ENCODE measurements around the gene ZBTB38.

Gene ZBTB38

DNA sequence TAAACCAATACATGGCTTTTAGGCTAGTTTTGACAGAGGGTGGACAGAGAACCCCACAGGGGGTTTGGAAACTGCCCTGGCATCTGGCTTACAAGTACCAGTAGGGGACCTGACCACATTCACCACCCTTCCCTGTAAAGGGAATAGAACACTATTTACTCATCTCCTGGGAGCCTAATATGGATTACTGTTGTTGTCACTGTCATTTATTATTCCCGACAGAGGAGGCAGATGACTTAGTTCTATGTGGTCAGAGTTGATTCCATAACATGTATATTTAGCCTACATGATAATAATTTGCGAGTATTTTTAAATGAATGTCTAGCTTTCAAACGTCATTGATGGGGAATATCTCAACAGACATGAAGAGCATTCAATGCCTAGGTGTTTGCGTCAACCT, 15.9 kb downstream of the ZBTB38 start:
- H3K9ac ChIP-seq (ENCODE audit: low read length), result peak overlapping the region; percentile 15
- no peaks in the 10 kb centered on the region for H3K27me3 ChIP-seq (ENCODE audit: control insufficient read depth in 1 of 2, insufficient read depth in 2 of 2, low read length in 2 of 2)
- no peaks in the 10 kb centered on the region for H3K9me3 ChIP-seq (ENCODE audit: low read length)
- H3K4me1 ChIP-seq (ENCODE audit: insufficient read depth, low read length), result peaks cover 15% of the 10 kb centered on the region
- no peaks in the 10 kb centered on the region for H3K36me3 ChIP-seq (ENCODE audit: insufficient read depth, low read length)
- H3K4me3 ChIP-seq (ENCODE audit: low read depth in 1 of 2, low read length in 2 of 2), result peak overlapping the region; percentile 8 to 53
- no peak overlapping the region for H3K27ac ChIP-seq (ENCODE audit: low read depth, low read length)

DNA sequence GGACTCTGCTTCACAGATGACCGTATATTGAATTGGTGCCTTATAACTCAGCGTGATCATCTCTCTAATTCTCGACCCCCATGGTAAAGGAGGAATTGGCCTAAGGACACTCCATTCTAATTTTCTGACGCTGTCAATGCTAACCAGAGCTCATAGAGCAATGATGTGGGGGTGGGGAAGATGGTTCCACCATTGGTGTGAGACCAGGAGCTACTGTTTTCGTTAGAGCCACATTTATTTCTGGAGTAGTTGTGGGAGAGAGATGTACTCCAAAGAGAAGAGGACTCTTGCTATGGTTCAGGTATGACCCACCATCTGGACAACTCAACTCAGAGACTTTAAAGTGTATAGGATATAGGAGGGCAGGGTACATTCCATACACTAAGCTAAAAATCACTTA, 16.3 kb downstream of the ZBTB38 start:
- H3K9ac ChIP-seq (ENCODE audit: low read length), result no peak overlapping the region
- no peaks in the 10 kb centered on the region for H3K27me3 ChIP-seq (ENCODE audit: control insufficient read depth in 1 of 2, insufficient read depth in 2 of 2, low read length in 2 of 2)
- peaks cover 15% of the 10 kb centered on the region for H3K4me1 ChIP-seq (ENCODE audit: insufficient read depth, low read length)
- H3K27ac ChIP-seq (ENCODE audit: low read depth, low read length), result no peak overlapping the region
- H3K36me3 ChIP-seq (ENCODE audit: insufficient read depth, low read length), result no peaks in the 10 kb centered on the region
- H3K9me3 ChIP-seq (ENCODE audit: low read length), result no peaks in the 10 kb centered on the region
- no peak overlapping the region for H3K4me3 ChIP-seq (ENCODE audit: low read depth in 1 of 2, low read length in 2 of 2)

DNA sequence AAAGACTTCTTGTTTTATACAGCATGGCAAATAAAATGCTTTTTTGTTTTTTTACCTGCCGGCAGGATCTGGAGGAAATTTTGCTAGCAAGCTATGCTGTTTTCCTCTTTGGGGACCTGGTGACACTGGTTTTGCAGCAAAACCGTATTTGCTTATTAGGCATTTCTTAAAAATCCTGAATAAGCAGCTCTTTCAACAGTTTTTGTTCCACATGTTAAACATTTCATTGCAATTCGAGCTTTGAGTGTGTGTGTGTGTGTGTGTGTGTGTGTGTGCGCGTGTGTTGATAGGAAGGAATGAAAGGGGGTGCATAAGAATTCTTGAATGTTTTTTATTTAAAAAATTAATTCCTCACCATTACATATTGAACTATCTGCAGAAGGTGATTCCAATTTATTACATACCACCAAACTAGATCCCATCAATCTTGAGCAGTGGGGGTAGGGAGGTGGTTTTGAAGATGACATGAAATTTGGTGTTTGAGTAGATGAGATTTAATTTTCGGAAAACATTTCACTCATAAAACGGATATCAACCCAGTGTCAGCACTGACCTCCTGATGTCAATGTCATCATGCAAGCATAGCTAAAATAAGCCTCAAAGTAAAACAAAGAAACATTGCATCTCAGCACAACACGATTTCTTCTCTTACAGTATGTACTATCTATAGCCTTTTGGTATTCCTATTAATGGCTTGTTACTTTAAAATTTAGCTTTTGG, 17.3 kb downstream of the ZBTB38 start:
- Histone ChIP-seq H3K27ac (ENCODE audit: low read depth, low read length) (no peak overlapping the region), H3K9me3 (ENCODE audit: low read length) (no peaks in the 10 kb centered on the region), H3K36me3 (ENCODE audit: insufficient read depth, low read length) (no peaks in the 10 kb centered on the region), H3K9ac (ENCODE audit: low read length) (no peak overlapping the region), H3K27me3 (ENCODE audit: control insufficient read depth in 1 of 2, insufficient read depth in 2 of 2, low read length in 2 of 2) (no peaks in the 10 kb centered on the region), H3K4me3 (ENCODE audit: low read depth in 1 of 2, low read length in 2 of 2) (no peak overlapping the region), H3K4me1 (ENCODE audit: insufficient read depth, low read length) (peaks cover 15% of the 10 kb centered on the region)

DNA sequence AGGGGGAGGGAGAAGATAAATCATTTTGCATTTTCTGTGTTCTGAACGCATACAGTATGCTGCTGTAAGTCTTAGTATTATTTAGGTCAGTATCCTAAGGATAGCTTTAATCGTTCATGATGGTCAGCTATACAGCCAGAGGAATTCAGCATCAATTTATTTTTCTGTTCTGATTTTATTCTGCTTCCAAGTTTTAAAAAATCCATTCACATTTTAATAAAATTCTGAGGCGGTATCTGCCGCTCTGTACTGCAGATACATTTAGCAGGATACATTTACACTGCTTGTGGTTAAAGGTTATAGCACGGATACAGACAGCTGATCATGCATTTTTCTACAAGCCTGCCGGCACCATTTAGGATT, 17.8 kb downstream of the ZBTB38 start:
- no peak overlapping the region for H3K9ac ChIP-seq (ENCODE audit: low read length)
- no peaks in the 10 kb centered on the region for H3K9me3 ChIP-seq (ENCODE audit: low read length)
- H3K27ac ChIP-seq (ENCODE audit: low read depth, low read length), result no peak overlapping the region
- peak overlapping the region in 1 of 2 donors; percentile 5 for H3K4me3 ChIP-seq (ENCODE audit: low read depth in 1 of 2, low read length in 2 of 2)
- no peaks in the 10 kb centered on the region for H3K36me3 ChIP-seq (ENCODE audit: insufficient read depth, low read length)
- H3K4me1 ChIP-seq (ENCODE audit: insufficient read depth, low read length), result peaks cover 15% of the 10 kb centered on the region
- no peaks in the 10 kb centered on the region for H3K27me3 ChIP-seq (ENCODE audit: control insufficient read depth in 1 of 2, insufficient read depth in 2 of 2, low read length in 2 of 2)

DNA sequence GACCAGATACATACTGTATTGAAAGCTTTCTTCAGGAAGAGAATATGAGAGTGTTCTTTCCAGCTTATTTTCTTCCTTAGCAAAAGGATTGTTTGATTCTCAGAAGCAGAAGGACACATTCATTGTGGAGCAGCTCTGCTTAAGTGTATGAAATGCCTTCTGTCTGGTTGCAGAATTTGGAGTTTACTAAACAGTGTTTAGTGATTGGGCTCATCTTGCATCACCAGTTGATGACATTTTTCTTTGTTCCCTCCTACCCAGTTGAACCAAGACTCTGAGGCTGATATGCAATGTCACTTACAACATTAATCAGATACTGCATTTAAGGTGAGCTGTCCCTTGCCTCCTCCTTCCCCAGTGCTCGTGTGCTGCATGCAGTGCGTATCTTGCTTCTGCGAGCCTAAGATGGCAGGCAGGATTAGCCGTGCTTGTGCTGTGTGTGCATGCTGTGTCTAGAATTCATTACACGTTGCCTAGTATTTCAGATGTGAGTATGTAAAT, 18.4 kb downstream of the ZBTB38 start:
- no peak overlapping the region for H3K9ac ChIP-seq (ENCODE audit: low read length)
- peak overlapping the region in 1 of 2 donors; percentile 5 for H3K4me3 ChIP-seq (ENCODE audit: low read depth in 1 of 2, low read length in 2 of 2)
- no peaks in the 10 kb centered on the region for H3K9me3 ChIP-seq (ENCODE audit: low read length)
- peak overlapping the region; percentile 56 for H3K27ac ChIP-seq (ENCODE audit: low read depth, low read length)
- no peaks in the 10 kb centered on the region for H3K36me3 ChIP-seq (ENCODE audit: insufficient read depth, low read length)
- H3K4me1 ChIP-seq (ENCODE audit: insufficient read depth, low read length), result peaks cover 15% of the 10 kb centered on the region
- H3K27me3 ChIP-seq (ENCODE audit: control insufficient read depth in 1 of 2, insufficient read depth in 2 of 2, low read length in 2 of 2), result no peaks in the 10 kb centered on the region

DNA sequence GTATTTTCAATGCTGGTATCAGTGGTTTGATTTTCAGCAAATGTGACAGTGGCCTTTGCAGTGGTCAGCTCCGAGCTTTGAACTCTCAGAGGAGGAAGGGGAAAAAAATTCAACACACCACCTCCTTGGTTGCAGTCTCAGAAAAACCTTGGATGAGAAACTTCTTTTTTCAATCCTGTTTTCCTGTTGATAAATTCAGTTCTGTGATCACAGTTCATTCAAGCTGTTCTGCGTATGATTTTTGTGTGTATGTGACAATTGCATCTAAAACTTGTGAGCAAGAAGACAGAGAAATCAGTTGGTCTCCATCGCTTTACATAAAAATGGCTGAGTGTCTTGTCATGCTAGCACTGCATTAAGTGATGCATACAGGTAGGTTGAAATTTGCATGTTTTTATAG, 19.2 kb downstream of the ZBTB38 start:
- H3K4me3 ChIP-seq (ENCODE audit: low read depth in 1 of 2, low read length in 2 of 2), result no peak overlapping the region
- H3K36me3 ChIP-seq (ENCODE audit: insufficient read depth, low read length), result no peaks in the 10 kb centered on the region
- peaks cover 15% of the 10 kb centered on the region for H3K4me1 ChIP-seq (ENCODE audit: insufficient read depth, low read length)
- no peak overlapping the region for H3K27ac ChIP-seq (ENCODE audit: low read depth, low read length)
- no peaks in the 10 kb centered on the region for H3K9me3 ChIP-seq (ENCODE audit: low read length)
- H3K9ac ChIP-seq (ENCODE audit: low read length), result no peak overlapping the region
- no peaks in the 10 kb centered on the region for H3K27me3 ChIP-seq (ENCODE audit: control insufficient read depth in 1 of 2, insufficient read depth in 2 of 2, low read length in 2 of 2)

DNA sequence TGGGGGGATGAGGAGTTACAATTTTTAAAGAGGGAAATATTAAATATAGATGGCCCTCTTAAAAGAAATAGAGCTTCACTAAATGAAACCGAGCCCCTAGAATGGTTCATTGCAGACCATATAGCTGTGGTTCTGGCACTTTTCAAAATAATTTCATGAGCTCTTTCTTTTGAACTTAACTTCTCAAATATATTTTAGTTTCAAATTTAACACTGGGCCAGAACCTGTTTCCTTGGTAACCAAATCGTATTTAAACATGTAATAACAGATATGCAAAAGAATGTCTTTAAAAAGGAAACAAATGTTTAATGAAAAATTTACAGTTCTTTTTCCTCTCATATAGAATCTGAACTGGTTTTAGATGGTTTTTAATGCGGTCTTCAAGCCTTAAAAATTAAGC, 20.1 kb downstream of the ZBTB38 start:
- Histone ChIP-seq H3K4me3 (ENCODE audit: low read depth in 1 of 2, low read length in 2 of 2) (no peak overlapping the region), H3K9me3 (ENCODE audit: low read length) (no peaks in the 10 kb centered on the region), H3K4me1 (ENCODE audit: insufficient read depth, low read length) (peaks cover 11% of the 10 kb centered on the region), H3K9ac (ENCODE audit: low read length) (no peak overlapping the region), H3K27me3 (ENCODE audit: control insufficient read depth in 1 of 2, insufficient read depth in 2 of 2, low read length in 2 of 2) (no peaks in the 10 kb centered on the region), H3K27ac (ENCODE audit: low read depth, low read length) (no peak overlapping the region), H3K36me3 (ENCODE audit: insufficient read depth, low read length) (no peaks in the 10 kb centered on the region)

DNA sequence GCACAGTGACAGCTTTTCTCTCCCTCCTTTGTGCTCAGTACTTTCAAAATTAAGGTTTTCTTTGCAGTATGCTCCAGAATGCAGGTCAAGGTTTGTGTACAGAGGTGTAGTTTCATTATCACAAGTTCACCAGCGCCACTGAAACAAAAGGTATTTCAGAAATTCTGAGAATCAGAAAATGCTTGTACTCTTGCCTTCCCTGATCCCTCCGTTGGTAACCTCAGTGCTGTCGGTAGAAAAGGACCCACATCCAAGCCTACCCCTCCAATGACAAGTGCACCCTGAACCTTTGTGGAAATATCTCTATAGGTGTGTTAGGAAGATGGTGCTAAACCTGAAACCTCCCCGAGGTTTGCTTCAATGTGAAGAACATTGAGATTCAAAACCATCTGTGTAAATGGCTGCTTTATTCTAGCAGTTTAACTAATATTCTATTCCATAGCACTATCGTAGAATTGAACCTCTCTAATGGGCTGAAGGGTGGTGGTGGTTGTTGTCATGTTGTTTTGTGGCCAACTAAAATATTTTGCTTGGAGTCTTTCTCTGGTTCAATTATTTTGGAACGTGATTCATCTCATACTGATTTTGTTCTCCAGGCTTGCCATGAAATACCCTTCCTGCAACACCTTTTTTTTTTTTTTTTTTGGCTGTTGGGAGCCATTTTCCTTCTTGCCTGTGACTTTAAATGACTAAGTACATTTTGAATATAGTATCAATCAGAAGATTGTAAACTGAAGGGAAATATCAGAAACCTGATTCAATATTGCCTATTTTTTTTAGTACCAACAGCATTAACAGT, 20.7 kb downstream of the ZBTB38 start:
- H3K27me3 ChIP-seq (ENCODE audit: control insufficient read depth in 1 of 2, insufficient read depth in 2 of 2, low read length in 2 of 2), result no peaks in the 10 kb centered on the region
- peaks cover 7% of the 10 kb centered on the region for H3K4me1 ChIP-seq (ENCODE audit: insufficient read depth, low read length)
- H3K9ac ChIP-seq (ENCODE audit: low read length), result no peak overlapping the region

DNA sequence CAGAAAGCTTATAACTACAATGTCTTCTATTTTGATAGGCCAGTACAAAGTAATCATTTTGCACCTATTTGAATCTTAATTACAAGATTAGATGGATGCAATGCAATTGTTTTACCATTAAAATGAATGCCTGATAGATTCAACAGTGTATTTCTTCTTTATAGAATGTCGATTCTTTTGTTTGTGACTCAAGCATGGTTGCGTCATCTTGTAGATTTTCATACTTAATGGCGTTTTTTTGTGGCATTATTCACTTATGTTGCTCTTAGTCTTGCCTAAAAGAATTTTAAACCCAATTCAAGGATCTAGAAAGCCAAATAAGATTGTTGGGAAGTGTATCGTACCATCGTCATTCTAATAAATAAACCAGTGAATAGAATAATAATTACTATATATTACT, 21.4 kb downstream of the ZBTB38 start:
- H3K4me1 ChIP-seq (ENCODE audit: insufficient read depth, low read length), result peaks cover under 1% of the 10 kb centered on the region
- no peak overlapping the region for H3K4me3 ChIP-seq (ENCODE audit: low read depth in 1 of 2, low read length in 2 of 2)
- H3K27ac ChIP-seq (ENCODE audit: low read depth, low read length), result no peak overlapping the region
- no peak overlapping the region for H3K9ac ChIP-seq (ENCODE audit: low read length)
- H3K36me3 ChIP-seq (ENCODE audit: insufficient read depth, low read length), result no peaks in the 10 kb centered on the region
- no peaks in the 10 kb centered on the region for H3K27me3 ChIP-seq (ENCODE audit: control insufficient read depth in 1 of 2, insufficient read depth in 2 of 2, low read length in 2 of 2)
- H3K9me3 ChIP-seq (ENCODE audit: low read length), result no peaks in the 10 kb centered on the region

More for the DNA sequence above, 20.7 kb downstream of the ZBTB38 start:
- no peaks in the 10 kb centered on the region for H3K36me3 ChIP-seq (ENCODE audit: insufficient read depth, low read length)
- no peak overlapping the region for H3K4me3 ChIP-seq (ENCODE audit: low read depth in 1 of 2, low read length in 2 of 2)
- H3K9me3 ChIP-seq (ENCODE audit: low read length), result no peaks in the 10 kb centered on the region
- no peak overlapping the region for H3K27ac ChIP-seq (ENCODE audit: low read depth, low read length)

DNA sequence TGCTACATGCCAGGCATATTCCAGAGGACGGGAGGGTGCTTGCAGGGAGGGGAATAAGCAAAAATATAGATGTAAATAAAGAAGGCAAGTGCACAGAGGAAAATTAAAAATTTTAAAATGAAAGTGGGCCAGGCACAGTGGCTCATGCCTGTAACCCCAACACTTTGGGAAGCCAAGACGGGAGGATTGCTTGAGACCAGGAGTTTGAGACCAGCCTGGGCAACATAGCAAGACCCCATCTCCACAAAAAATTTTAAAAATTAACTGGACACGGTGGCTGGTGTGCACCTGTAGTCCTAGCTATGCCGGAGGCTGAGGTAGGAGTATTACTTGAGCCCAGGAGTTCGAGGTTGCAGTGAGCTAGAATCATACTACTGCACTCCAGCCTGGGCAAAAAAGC, 22.4 kb downstream of the ZBTB38 start:
- Histone ChIP-seq H3K9ac (ENCODE audit: low read length) (no peak overlapping the region), H3K4me1 (ENCODE audit: insufficient read depth, low read length) (no peaks in the 10 kb centered on the region), H3K4me3 (ENCODE audit: low read depth in 1 of 2, low read length in 2 of 2) (no peak overlapping the region), H3K36me3 (ENCODE audit: insufficient read depth, low read length) (no peaks in the 10 kb centered on the region), H3K9me3 (ENCODE audit: low read length) (no peaks in the 10 kb centered on the region), H3K27me3 (ENCODE audit: control insufficient read depth in 1 of 2, insufficient read depth in 2 of 2, low read length in 2 of 2) (no peaks in the 10 kb centered on the region), H3K27ac (ENCODE audit: low read depth, low read length) (no peak overlapping the region)

DNA sequence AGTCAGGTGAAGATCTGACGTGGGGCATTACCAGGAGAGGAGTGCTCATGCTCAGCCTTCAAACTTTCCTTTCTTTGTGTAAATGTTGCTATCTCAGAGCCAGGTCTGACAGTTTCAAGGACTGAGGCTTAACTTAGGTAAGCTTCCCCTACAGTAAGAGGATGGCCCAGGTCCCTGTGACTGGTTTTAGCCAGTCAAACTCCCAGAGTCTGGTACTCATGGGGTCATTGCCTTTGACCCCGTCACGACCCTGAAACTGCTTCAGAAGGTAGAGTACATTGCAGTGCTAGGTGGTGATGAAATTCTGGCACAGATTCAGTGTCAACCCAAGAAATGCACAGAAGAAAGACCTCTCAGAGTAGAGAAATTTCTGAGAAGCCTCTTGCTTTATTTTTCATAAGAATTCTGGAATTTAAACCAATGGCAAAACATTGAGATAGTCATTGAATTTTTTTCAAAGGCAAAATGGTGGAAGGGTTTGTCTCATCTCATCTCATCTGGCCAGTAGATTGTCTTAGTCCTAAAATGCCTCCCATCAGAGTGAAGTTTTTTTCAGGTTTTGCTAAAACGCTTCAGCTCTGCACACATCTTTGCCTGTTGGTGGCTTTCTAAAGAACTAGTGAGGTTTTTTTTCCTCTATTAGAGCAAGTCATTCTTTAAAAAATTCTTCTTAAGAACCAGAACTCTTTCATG, 23.1 kb downstream of the ZBTB38 start:
- Histone ChIP-seq H3K4me1 (ENCODE audit: insufficient read depth, low read length) (no peaks in the 10 kb centered on the region), H3K27ac (ENCODE audit: low read depth, low read length) (no peak overlapping the region), H3K4me3 (ENCODE audit: low read depth in 1 of 2, low read length in 2 of 2) (no peak overlapping the region), H3K27me3 (ENCODE audit: control insufficient read depth in 1 of 2, insufficient read depth in 2 of 2, low read length in 2 of 2) (no peaks in the 10 kb centered on the region), H3K9me3 (ENCODE audit: low read length) (no peaks in the 10 kb centered on the region), H3K9ac (ENCODE audit: low read length) (no peak overlapping the region), H3K36me3 (ENCODE audit: insufficient read depth, low read length) (no peaks in the 10 kb centered on the region)

Measured in muscle layer of colon (tissue), 2 donors.